ENCODE data around the gene ELF4. TPM values are rescaled to one million over a fixed set of nuclear protein-coding genes. Genes with fewer than 3 reads are reported as not detected.

ELF4 gene
- total RNA-seq, 1 donor, result 25.0 TPM

- no peak overlapping the region for H2AFZ ChIP-seq (ENCODE audit: low read length)
- H3K79me2 ChIP-seq (ENCODE audit: insufficient read depth, low read length), result peaks cover 51% of the 10 kb centered on the region
Observed at GRCh38 chrX:130083656-130084382, 26.5 kb downstream of the ELF4 start.

GRCh38 chrX:130083107-130083490 is 27.2 kb downstream of the ELF4 start:
- Histone ChIP-seq H3K4me3 (ENCODE audit: insufficient read depth, low read length) (no peak overlapping the region), H3K4me2 (ENCODE audit: insufficient read depth, low read length) (no peak overlapping the region), H3K27ac (ENCODE audit: low read depth, low read length) (no peak overlapping the region), H3K79me2 (ENCODE audit: insufficient read depth, low read length) (peaks cover 48% of the 10 kb centered on the region), H3K27me3 (ENCODE audit: insufficient read depth, low read length) (no peaks in the 10 kb centered on the region), H3K9me3 (ENCODE audit: low read depth, low read length) (no peaks in the 10 kb centered on the region), H4K20me1 (ENCODE audit: insufficient read depth, low read length) (peaks cover 18% of the 10 kb centered on the region), H3K4me1 (ENCODE audit: insufficient read depth, low read length) (peaks cover 14% of the 10 kb centered on the region), H2AFZ (ENCODE audit: low read length) (no peak overlapping the region), H3K36me3 (ENCODE audit: insufficient read depth, low read length) (no peaks in the 10 kb centered on the region)
- no peak for TF ChIP-seq CTCF (IDR thresholded peaks at IDR 0.05; ENCODE audit: extremely low read depth, low read depth, low read length)
- DNase-seq (ENCODE audit: insufficient read length, low spot score, missing footprints), result peak; percentile 17

More at GRCh38 chrX:130083656-130084382, 26.5 kb downstream of the ELF4 start:
- peaks cover 20% of the 10 kb centered on the region for H4K20me1 ChIP-seq (ENCODE audit: insufficient read depth, low read length)
- peak; percentile 11 for DNase-seq (ENCODE audit: insufficient read length, low spot score, missing footprints)
- H3K4me1 ChIP-seq (ENCODE audit: insufficient read depth, low read length), result peaks cover 14% of the 10 kb centered on the region
- H3K27ac ChIP-seq (ENCODE audit: low read depth, low read length), result no peak overlapping the region
- H3K9me3 ChIP-seq (ENCODE audit: low read depth, low read length), result no peaks in the 10 kb centered on the region
- TF ChIP-seq CTCF (IDR thresholded peaks at IDR 0.05; ENCODE audit: extremely low read depth, low read depth, low read length), result no peak
- H3K4me3 ChIP-seq (ENCODE audit: insufficient read depth, low read length), result no peak overlapping the region
- H3K27me3 ChIP-seq (ENCODE audit: insufficient read depth, low read length), result no peaks in the 10 kb centered on the region
- H3K36me3 ChIP-seq (ENCODE audit: insufficient read depth, low read length), result no peaks in the 10 kb centered on the region
- no peak overlapping the region for H3K4me2 ChIP-seq (ENCODE audit: insufficient read depth, low read length)

- H3K4me3 ChIP-seq (ENCODE audit: insufficient read depth, low read length), result peak overlapping the region; percentile 10
- TF ChIP-seq CTCF (IDR thresholded peaks at IDR 0.05; ENCODE audit: extremely low read depth, low read depth, low read length), result peak; percentile 16
- peaks cover 18% of the 10 kb centered on the region for H4K20me1 ChIP-seq (ENCODE audit: insufficient read depth, low read length)
- peaks cover 45% of the 10 kb centered on the region for H3K79me2 ChIP-seq (ENCODE audit: insufficient read depth, low read length)
- H3K27me3 ChIP-seq (ENCODE audit: insufficient read depth, low read length), result no peaks in the 10 kb centered on the region
- no peak overlapping the region for H2AFZ ChIP-seq (ENCODE audit: low read length)
- H3K9me3 ChIP-seq (ENCODE audit: low read depth, low read length), result no peaks in the 10 kb centered on the region
- H3K4me2 ChIP-seq (ENCODE audit: insufficient read depth, low read length), result peak overlapping the region; percentile 63
- H3K4me1 ChIP-seq (ENCODE audit: insufficient read depth, low read length), result peaks cover 14% of the 10 kb centered on the region
- no peaks in the 10 kb centered on the region for H3K36me3 ChIP-seq (ENCODE audit: insufficient read depth, low read length)
- H3K27ac ChIP-seq (ENCODE audit: low read depth, low read length), result peak overlapping the region; percentile 60
- peak; percentile 83 for DNase-seq (ENCODE audit: insufficient read length, low spot score, missing footprints)
Observed at GRCh38 chrX:130082244-130083106, 27.8 kb downstream of the ELF4 start.
